Measurements from ENCODE around the gene SPEF1. TPM values are rescaled to one million over a fixed set of nuclear protein-coding genes. Genes with fewer than 3 reads are reported as not detected.
A peak's percentile ranks its signal among the peaks of the same experiment; 100 is the strongest.

SPEF1 gene
- total RNA-seq, 4 donors from 2014 or later: 0.26 to 1.3 (median 0.37) TPM; not detected in 1

- no peak for TF ChIP-seq POLR2A (IDR thresholded peaks at IDR 0.05)
- peak in 1 of 4 experiments; percentile 16 for TF ChIP-seq CTCF (IDR thresholded peaks at IDR 0.05)
- H3K27ac ChIP-seq: peak overlapping the region; percentile 34 to 50
These were observed 3.3 kb downstream of the SPEF1 start for GRCh38 chr20:3777716-3778629.

GRCh38 chr20:3777381-3777715, 3.9 kb downstream of the SPEF1 start:
- peak overlapping the region; percentile 34 to 50 for H3K27ac ChIP-seq
- no peaks in the 10 kb centered on the region for H3K27me3 ChIP-seq
- TF ChIP-seq POLR2A (IDR thresholded peaks at IDR 0.05): no peak
- TF ChIP-seq CTCF (IDR thresholded peaks at IDR 0.05): no peak

More at GRCh38 chr20:3777716-3778629, 3.3 kb downstream of the SPEF1 start:
- no peaks in the 10 kb centered on the region for H3K36me3 ChIP-seq
- intact Hi-C loops (cut with DNase I; ENCODE audit: low total_unique reads): no loop called here
- peak overlapping the region; percentile 41 to 46 for H3K4me3 ChIP-seq
- no peaks in the 10 kb centered on the region for H3K9me3 ChIP-seq
- no peaks in the 10 kb centered on the region for H3K27me3 ChIP-seq
- H3K4me1 ChIP-seq: peaks cover 0 to 14% of the 10 kb centered on the region in 2 donors
- peak; percentile 70 to 75 for DNase-seq

GRCh38 chr20:3775457-3776108, 5.7 kb downstream of the SPEF1 start:
- TF ChIP-seq POLR2A (IDR thresholded peaks at IDR 0.05) (no peak), CTCF (IDR thresholded peaks at IDR 0.05) (no peak)
- H3K9me3 ChIP-seq: no peaks in the 10 kb centered on the region
- no peaks in the 10 kb centered on the region for H3K27me3 ChIP-seq
- no peaks in the 10 kb centered on the region for H3K36me3 ChIP-seq
- intact Hi-C loops (cut with DNase I; ENCODE audit: low total_unique reads): no loop called here
- no peak for DNase-seq
- H3K27ac ChIP-seq: no peak overlapping the region
- H3K4me3 ChIP-seq: no peak overlapping the region
- peaks cover 0 to 10% of the 10 kb centered on the region in 2 donors for H3K4me1 ChIP-seq

More at GRCh38 chr20:3777381-3777715, 3.9 kb downstream of the SPEF1 start:
- Histone ChIP-seq H3K4me3 (peak overlapping the region; percentile 41 to 46), H3K9me3 (no peaks in the 10 kb centered on the region), H3K4me1 (peaks cover 0 to 14% of the 10 kb centered on the region in 2 donors), H3K36me3 (no peaks in the 10 kb centered on the region)
- intact Hi-C loops (cut with DNase I; ENCODE audit: low total_unique reads): no loop called here
- no peak for DNase-seq

- Histone ChIP-seq H3K27ac (no peak overlapping the region), H3K27me3 (no peaks in the 10 kb centered on the region), H3K4me3 (no peak overlapping the region), H3K4me1 (peaks cover 0 to 4% of the 10 kb centered on the region in 2 donors), H3K9me3 (no peaks in the 10 kb centered on the region), H3K36me3 (no peaks in the 10 kb centered on the region)
- DNase-seq: no peak
- intact Hi-C loops (cut with DNase I; ENCODE audit: low total_unique reads): no loop called here
- TF ChIP-seq POLR2A (IDR thresholded peaks at IDR 0.05) (no peak), CTCF (IDR thresholded peaks at IDR 0.05) (no peak)
These were observed 9.6 kb downstream of the SPEF1 start for GRCh38 chr20:3771552-3772058.
